Measurements from ENCODE around the gene PEAR1. TPM values are rescaled to one million over a fixed set of nuclear protein-coding genes. Genes with fewer than 3 reads are reported as not detected.

The PEAR1 gene
- total and polyA plus RNA-seq, 2 of the 4 experiments (the other 2 are of a cell fraction) = 2.0 to 44.4 TPM

GRCh38 chr1:156909671-156910070 lies 16.2 kb downstream of the PEAR1 start:
- no peak overlapping the region for H4K8ac ChIP-seq (ENCODE audit: low read depth in 2 of 2, low read length in 2 of 2)
- no peak overlapping the region for H2BK15ac ChIP-seq (ENCODE audit: low read depth, low read length)
- H3K9ac ChIP-seq (ENCODE audit: low read depth, low read length) = no peak overlapping the region
- no peak for ATAC-seq (ENCODE audit: low read depth)
- no peak overlapping the region for H3K23ac ChIP-seq (ENCODE audit: low read depth, low read length)
- H3K4me2 ChIP-seq (ENCODE audit: low read depth, low read length) = no peak overlapping the region
- H3K56ac ChIP-seq (ENCODE audit: extremely low read depth, insufficient read depth, low read length) = no peak overlapping the region
- dilution Hi-C loops (cut with HindIII; ENCODE audit: low sequenced_read_pairs, unreplicated experiment) (no loop called here), in situ Hi-C loops (cut with MboI; ENCODE audit: low sequenced_read_pairs) (no loop called here), intact Hi-C loops (cut with micrococcal nuclease) (no loop called here)
- TF ChIP-seq MAFK (IDR thresholded peaks at IDR 0.05; ENCODE audit: low read depth, low read length) (no peak), NFE2L2 (IDR thresholded peaks at IDR 0.05; ENCODE audit: low read depth, low read length) (no peak), MXI1 (IDR thresholded peaks at IDR 0.05; ENCODE audit: borderline replicate concordance, low read depth, low read length) (no peak), CEBPB (IDR thresholded peaks at IDR 0.05; ENCODE audit: low read depth, low read length) (no peak), RCOR1 (IDR thresholded peaks at IDR 0.05; ENCODE audit: insufficient replicate concordance, low read length) (no peak), RFX5 (IDR thresholded peaks at IDR 0.05; ENCODE audit: low read depth, low read length) (no peak), POLR2A (IDR thresholded peaks at IDR 0.05; ENCODE audit: low read depth, low read length) (no peak), FOS (IDR thresholded peaks at IDR 0.05; ENCODE audit: low read depth, low read length) (no peak), ELK1 (IDR thresholded peaks at IDR 0.05; ENCODE audit: borderline replicate concordance, low read depth, low read length) (no peak), MAZ (IDR thresholded peaks at IDR 0.05; ENCODE audit: borderline replicate concordance, low read depth, low read length) (no peak), CHD1 (IDR thresholded peaks at IDR 0.05; ENCODE audit: low read depth, low read length) (no peak), BHLHE40 (IDR thresholded peaks at IDR 0.05; ENCODE audit: low read depth, low read length) (no peak), RAD21 (IDR thresholded peaks at IDR 0.05; ENCODE audit: low read length) (no peak)
- no peaks in the 10 kb centered on the region for H3K9me3 ChIP-seq (ENCODE audit: control insufficient read depth, insufficient read depth, low read length)
- no peak overlapping the region for H3K14ac ChIP-seq (replicated peaks; ENCODE audit: low read depth, low read length)
- H4K91ac ChIP-seq (ENCODE audit: insufficient read depth, low read depth, low read length) = no peak overlapping the region
- no TSS peak for BruUV-seq (replicated peaks)
- H3K79me1 ChIP-seq (ENCODE audit: low read depth in 1 of 2, low read length in 2 of 2) = peaks cover 0 to 35% of the 10 kb centered on the region in 2 experiments; a peak in 2 of 4 replicates
- no peak overlapping the region for H4K5ac ChIP-seq (ENCODE audit: low read depth, low read length)
- no peak overlapping the region for H2BK20ac ChIP-seq (ENCODE audit: low read depth, low read length)
- no peak overlapping the region for H2AK5ac ChIP-seq (ENCODE audit: low read depth, low read length)
- H3K27me3 ChIP-seq (ENCODE audit: control insufficient read depth, insufficient read depth, low read length) = no peaks in the 10 kb centered on the region
- ChIA-PET POLR2A (ENCODE audit: unreplicated experiment) (no interaction called here), CTCF (interaction anchor here (1.3 kb wide), 1 partner anchor 165 kb away, joined by 3 read pairs; no protein-coding TSS in a partner anchor)
- no peak for DNase-seq
- H3K4me1 ChIP-seq (ENCODE audit: control insufficient read depth, insufficient read depth, low read length) = peaks cover 18% of the 10 kb centered on the region
- H3K27ac ChIP-seq (ENCODE audit: insufficient read depth, low read length) = no peak overlapping the region
- H2AK9ac ChIP-seq (replicated peaks; ENCODE audit: low read depth, low read length, poor library complexity) = no peak overlapping the region
- no CpG with 5 or more reads among the region's 5 CpGs for WGBS, 2 experiments (ENCODE audit: extremely low coverage in 2 of 2, insufficient read length in 1 of 2)
- H3K4me3 ChIP-seq (ENCODE audit: insufficient read depth, low read depth, low read length) = no peak overlapping the region
- H4K20me1 ChIP-seq (ENCODE audit: insufficient read depth, low read length) = peaks cover 3% of the 10 kb centered on the region
- peaks cover 5% of the 10 kb centered on the region for H3K9me1 ChIP-seq (ENCODE audit: insufficient read depth, low read length)
- no peak overlapping the region for H3K4ac ChIP-seq (ENCODE audit: low read depth, low read length)
- no peak overlapping the region for H2BK120ac ChIP-seq (ENCODE audit: low read depth, low read length)
- H3K36me3 ChIP-seq (ENCODE audit: control insufficient read depth, insufficient read depth, low read length) = peaks cover 24% of the 10 kb centered on the region
- H3K18ac ChIP-seq (ENCODE audit: low read depth, low read length) = no peak overlapping the region
- no peak overlapping the region for H2BK5ac ChIP-seq (ENCODE audit: low read depth, low read length, poor library complexity, severe bottlenecking)
- H2AFZ ChIP-seq (replicated peaks; ENCODE audit: low read length, poor library complexity) = no peak overlapping the region

Data from IMR-90 (cell line).